ENCODE results near the gene APH1B.
"Not testable (repeated sequence)": the region's sequence is repeated elsewhere in the genome, so short reads cannot be mapped to it uniquely, and the experiment has no call there.

The APH1B gene

DNA sequence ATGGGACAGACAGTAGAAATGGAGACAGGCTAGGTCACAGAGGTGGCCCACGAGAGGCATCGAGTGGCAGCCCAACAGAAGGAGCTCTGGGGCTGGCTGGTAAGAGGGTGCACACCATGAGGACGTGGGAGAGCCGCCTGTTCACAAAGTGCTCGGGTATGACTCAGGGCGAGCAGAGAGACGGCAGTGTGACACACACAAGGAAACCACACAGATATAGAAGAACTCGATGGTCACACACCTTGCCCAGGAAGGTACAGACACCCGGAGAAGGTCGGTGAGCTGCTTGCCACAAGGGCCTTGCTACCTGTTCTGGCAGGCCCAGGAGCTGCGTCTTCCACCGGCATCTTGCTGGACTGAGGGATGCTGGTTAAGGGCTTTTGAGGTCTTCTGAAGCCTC lies 54.1 kb downstream of the APH1B start:
- no peak for DNase-seq (ENCODE audit: low read depth, low spot score)

DNA sequence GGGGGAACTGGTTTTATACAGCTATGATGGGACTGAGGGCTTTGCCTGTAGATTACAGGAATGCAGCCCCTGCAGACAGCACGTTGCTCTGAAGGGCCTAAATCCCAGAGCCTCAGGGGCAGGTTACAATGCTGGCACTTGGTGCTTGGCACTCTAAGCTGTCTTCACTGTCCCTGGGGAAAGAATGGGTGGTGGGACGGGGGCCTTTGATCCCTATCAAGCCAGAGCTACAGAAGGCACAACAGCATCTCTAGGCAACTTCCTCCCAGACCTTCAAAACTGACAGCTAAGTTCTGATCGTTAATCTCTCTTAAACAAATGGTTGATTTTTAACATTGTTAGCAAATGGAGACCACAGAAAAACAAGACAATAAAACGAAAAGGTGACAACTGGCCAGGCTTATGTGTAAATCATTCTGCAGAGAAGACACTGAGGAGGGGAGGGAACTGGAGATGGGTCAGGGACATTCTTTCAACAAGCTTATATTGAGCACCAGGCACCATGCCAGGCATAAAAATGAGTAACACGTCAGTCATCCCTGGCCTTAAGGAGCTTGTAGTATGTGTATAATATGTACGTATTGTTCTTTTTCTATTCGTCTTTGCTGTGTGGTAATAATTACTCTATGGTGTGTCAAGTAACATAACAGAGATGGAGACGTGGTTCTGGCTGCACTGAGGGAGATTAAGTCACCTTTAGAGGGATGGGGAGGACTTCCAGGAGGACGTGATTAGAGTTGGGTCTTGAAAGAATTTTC lies 55.1 kb downstream of the APH1B start:
- no peak for DNase-seq (ENCODE audit: low read depth, low spot score)

DNA sequence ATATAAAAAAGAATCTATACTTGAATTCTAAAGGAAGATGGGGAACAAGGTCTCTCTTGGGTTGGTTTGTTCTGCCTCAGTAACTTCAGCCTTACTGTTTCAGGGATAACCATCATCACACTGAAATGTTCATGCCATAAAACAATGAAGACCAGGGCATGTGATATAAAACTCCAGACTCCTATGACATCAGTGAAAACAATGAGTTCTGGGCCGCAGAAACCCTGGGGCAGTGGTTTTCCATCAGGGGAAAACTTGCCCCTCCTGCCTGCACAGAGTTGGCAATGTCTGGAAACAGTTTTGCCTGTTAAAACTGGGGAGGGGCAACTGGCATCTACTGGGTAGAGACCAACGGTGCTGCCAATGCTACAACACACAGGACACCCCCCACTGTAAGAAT lies 57.4 kb downstream of the APH1B start:
- DNase-seq (ENCODE audit: low read depth, low spot score) = no peak

DNA sequence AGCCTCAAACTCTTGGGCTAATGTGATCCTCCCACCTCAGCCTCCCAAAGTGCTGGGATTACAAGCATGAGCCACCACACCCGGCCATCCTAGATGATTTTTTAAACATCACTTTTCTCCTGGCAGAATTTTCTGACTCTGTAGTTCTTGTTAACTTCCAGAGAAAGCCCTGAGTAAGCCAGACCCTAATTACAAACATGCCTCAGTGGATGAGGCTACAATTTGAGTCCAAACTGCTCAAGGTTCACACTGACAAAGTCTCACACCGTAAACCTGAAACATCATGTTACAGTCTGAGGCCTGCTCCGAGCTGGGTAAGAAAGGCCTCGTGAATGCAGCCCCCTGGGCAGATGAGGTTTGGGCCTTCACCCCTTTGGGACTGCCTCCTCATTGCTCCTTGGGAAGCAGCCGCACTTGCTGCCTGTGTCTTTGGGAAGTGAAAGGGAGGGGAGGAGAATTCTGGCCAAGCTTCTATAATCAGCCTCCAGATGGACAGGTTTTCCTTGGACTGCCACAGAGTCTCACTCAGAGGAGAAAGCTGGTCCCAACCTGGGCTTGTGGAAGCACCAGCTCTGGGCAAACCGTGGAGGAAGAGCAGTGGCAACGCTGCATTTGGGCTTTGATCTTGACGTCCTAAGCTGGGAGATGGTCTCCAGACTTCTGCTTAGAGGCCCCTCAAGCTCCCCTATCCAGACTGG lies 58.3 kb downstream of the APH1B start:
- DNase-seq (ENCODE audit: low read depth, low spot score) = no peak

DNA sequence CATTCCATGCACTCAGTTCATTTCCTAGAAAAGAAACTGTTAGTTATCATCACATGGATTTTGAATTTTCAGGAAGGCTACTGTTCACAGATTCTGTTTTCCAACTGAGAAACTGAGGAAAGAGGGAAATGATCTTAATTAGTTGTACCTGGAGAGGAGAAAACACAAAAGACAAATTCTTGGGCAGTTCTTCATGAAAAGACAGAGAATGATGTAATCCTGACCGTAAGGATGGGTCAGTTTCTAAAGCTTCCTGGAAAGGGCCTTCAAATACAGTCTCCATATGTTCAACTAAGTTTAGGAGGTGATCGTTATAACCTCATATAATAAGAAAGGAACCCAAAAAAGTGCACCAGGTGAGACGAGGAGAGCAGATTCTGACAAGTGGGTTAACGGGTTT lies 59.6 kb downstream of the APH1B start:
- DNase-seq (ENCODE audit: low read depth, low spot score) = no peak

DNA sequence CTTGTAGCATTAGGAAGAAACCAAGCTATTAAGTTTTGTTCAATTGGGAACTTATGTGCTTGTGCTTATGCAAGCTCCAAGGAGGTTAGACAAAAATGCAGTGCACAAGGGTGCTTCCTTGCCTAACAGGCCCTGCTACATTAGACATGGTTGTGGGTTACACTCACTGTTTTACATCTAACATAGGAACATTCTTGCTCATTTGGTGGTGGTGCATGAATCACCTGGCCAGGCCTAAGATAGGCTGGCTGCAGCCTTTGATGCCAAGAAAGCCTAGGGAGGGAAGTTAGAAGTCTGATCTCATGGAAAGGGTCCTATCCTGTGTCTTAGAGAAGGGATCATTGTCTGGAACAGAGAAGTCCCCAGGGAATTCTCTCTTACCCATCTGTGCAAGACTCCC lies 60.8 kb downstream of the APH1B start:
- DNase-seq (ENCODE audit: low read depth, low spot score) = no peak

DNA sequence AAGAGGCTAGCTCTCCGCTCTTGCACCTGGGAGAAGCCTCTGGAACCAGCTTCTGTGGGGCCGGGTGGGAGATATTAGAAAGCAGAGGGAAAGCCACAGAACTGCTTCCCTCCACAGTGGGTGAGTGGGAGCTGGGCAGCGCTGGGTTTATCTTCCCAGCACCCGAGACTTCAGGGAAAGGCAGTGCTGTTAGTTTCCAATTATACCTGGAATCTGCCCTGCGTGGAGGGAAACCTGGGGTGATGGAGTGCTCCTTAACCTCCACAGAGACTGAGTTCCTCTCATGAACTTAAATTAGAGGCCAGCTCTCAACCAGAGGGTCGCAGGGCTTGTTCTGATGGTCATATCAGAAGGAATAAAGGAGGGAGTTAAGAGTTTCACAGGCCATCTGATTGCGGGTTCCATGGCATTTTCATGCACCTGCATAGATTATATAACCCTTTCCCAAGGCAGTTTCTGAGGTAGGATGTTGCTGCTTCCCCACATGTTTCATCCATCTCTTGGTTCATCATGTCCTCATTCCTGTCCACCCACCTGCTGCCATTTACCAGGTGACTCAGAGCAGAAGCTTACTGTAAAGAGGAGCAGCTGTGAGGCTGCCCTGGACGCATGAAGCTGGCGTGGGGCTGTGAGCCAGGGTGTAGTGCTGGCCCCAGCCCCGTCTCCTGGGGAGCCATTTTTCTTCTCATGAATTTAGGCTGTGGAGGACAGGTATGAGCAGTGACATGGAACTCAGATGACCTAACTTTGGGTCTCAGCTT lies 61.8 kb downstream of the APH1B start:
- no peak for DNase-seq (ENCODE audit: low read depth, low spot score)

DNA sequence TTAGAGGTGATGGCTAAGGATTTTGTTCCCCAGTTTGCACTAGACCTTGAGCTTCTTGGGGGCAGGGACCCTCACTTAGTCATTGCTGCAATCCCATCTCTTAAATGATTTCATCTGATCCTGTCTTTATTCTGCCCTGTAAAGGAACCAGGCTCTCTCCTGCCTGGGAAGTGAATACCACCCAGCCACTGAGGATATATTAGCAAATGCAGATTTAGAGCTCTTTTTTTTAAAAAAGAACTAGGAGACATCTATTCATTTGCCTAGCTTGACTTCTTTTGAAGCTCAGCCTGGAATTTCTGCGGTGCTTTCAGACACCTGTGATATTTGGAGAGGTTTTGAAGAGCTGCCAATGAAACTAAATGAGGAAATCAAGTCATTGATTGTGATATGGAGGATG lies 62.4 kb downstream of the APH1B start:
- DNase-seq (ENCODE audit: low read depth, low spot score) = no peak

DNA sequence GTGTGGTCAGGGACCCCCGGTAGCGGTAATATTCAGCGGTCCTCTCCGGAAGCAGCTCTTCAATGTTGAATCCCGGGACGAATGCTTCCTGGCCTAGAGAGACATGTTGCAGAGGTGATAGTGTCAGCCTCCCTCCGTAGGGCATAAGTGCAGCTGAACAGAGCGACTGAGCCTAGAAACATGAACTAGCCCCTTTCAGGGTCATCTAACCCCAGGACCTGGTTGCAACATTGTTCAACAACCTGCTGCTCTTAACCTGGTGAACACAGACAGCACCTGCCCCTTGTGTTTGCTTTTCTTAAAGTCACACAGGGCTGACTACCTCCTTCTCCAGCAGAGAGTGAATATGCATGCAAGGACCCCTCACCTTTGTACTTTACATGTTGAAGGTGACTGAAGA lies 62.9 kb downstream of the APH1B start:
- DNase-seq (ENCODE audit: low read depth, low spot score) = no peak

DNA sequence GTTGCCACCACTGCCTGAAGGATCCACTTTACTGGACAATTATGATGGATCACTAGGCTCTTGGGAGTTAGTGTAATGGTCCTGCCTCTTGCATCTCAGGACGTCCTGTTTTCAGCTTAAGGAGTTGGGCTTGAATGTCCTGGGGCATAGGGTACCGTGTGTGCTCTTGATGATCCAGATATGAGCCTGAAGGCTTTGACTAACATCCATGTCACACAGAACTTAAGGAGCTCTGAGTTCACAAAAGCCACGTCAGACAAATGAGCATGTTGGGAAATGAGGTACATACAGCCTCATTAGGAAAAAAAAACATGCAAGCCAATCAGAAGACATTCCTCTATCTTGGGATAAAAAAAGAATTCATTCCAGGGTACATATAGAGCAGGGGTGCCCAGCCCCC lies 63.5 kb downstream of the APH1B start:
- DNase-seq (ENCODE audit: low read depth, low spot score) = no peak

DNA sequence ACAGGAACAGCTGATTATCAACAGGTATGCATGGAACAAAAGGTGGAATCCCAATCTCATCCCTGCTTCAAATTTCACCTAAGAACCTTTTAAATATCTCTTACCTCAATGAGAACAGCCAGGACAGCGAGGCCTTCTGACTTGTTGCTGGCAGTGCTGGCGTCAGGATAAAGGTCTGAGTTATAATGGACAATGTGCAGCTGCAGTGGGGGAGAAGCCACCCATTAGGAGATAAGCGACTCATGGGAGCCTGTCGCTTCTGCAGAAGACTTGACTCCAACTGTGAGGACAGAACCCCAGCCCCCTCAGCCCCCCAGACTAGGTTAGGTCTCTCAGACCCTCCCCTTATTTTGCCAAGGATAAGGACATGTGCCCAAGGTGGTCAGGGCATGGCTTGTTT lies 64.5 kb downstream of the APH1B start:
- no peak for DNase-seq (ENCODE audit: low read depth, low spot score)

DNA sequence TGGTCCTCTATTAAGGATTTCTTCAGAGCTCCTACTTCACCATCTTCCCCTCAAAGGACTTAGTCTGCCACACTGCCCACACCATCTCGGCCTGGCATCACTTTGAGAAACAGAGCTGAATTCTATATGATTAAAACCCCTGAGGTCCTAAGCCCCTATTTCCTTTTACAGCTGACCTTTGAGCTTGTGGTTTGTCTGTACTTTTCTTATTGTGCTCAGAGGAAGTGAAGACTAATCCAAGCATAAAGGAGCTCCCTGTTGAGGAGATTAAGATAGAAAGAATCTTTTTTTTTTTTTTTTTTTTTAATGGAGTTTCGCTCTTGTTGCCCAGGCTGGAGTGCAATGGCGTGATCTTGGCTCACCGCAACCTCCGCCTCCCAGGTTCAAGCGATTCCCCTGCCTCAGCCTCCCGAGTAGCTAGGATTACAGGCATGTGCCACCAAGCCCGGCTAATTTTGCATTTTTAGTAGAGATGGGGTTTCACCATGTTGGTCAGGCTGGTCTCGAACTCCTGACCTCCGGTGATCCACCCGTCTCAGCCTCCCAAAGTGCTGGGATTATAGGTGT lies 65.7 kb downstream of the APH1B start:
- DNase-seq (ENCODE audit: low read depth, low spot score) = not testable (repeated sequence)

DNA sequence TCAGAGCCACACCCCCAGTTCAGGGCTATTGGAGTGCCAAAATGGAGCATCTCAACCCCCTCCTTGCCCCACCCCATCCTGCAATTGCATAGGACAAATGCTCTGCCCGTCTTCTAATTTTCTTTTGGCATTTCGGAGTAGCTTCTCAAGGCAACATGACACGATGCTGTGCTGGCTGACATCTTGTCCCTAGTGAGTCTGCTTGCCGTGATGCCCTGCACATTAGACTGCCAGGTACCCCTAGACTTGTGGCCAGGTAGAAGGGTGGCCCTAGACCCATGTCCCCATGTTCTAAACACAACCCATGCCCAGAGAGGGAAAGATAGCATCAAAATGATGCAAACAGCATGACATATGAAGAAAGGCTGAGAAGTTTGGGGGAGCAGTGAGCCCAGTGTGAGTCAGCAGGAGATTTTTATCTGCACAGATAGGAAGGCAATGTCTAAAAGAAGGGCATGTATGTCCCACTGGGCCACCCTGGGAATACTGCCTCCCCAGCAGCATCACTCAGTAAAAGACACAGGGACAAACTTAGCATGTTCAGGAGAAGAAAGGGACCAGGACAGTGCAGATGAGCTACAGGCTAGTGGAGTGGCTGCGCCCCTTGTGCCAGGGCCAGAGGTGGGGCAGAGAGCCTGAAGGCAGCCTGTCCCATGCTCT lies 67.5 kb downstream of the APH1B start:
- DNase-seq (ENCODE audit: low read depth, low spot score) = no peak

DNA sequence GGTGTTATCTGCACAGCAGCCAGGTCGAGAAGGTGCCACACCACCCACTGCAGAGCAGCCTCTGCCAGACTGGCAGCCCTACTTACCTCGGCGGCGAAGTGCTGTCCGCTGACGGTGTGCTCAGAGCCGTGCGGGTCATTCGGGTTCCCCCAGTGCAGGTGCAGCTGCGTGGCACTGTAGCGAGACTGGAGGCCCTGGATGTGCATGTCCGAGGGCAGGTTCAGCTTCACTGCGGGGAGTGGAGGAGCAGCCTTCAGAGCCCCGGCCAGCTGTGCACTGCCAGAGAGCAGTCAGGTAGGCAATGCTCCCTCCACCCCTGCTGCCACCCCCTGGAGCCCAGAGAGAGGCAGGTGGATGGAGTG lies 68.0 kb downstream of the APH1B start:
- DNase-seq (ENCODE audit: low read depth, low spot score) = no peak

DNA sequence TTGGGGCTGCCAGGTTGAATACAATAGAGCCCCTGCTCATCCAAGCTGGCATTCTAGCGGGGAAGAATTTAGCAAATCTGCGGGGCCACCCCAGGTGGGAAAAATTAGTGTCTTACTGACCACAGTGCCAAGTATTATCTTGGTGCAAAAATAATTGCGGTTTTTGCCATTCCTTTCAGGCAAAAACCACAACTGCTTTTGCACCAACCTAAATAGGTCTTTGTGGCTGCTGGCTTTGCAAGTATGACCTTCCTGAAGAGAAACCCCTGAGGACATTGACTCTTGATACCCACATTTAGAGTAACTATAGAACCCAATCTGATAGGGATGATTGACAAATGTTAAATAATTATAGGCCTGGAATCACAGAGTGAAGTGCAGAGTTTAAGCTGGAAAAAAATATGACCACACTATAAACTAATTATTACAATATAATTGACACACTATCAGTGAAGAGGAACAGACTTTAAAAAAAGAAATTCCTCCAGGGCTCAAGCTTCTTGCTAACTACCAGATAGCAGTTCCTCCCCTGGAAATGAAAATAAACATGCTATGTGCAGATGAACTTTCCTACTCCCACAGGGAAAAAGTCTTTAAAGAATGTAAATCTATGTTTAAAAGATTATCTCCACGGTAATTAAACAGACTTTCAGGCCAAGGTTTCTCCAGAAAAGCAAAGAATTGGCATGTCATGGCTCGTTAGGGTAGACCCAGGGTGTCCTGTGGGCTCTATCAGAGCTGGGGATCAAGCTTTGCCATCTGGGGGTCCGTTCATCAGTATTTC lies 69.9 kb downstream of the APH1B start:
- no peak for DNase-seq (ENCODE audit: low read depth, low spot score)

DNA sequence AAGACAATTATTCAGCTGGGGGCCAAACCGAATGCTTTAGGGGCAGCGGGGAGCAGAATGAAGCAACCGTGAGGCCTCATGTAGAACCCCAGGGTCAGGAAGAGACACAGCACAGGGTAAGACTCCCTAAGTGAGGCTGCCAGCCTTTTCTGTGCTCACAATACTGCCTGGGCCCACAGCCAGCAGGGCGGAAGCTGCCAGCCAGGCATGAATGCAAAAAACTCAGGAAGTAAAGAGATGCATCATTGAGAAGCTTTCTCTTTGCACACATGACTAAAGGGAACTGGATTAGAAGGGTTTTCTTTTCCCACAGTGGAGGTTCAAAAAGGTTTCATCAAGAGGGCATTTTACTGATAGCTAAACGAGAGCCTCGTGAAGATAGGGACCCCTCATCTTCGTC lies 71.0 kb downstream of the APH1B start:
- DNase-seq (ENCODE audit: low read depth, low spot score) = no peak

DNA sequence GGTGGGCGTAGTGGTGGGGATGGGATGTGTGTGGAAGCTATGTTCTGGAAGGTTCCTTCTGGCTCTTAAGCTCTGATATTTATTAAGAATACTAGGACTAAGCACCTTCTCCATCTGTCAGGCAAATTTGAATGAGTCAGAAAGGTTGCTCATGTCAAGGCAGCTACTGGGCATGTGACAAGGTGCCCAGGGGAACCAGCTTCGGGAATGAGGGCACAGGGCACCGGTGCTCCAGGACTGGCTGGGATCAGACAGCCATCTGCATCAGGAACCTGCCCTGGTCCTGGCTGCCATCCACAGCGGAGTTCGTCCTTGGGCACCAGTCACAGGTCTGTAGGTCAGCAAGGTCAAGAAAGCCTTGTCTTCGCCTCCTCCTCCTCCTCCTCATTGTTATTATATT lies 71.8 kb downstream of the APH1B start:
- DNase-seq (ENCODE audit: low read depth, low spot score) = no peak

DNA sequence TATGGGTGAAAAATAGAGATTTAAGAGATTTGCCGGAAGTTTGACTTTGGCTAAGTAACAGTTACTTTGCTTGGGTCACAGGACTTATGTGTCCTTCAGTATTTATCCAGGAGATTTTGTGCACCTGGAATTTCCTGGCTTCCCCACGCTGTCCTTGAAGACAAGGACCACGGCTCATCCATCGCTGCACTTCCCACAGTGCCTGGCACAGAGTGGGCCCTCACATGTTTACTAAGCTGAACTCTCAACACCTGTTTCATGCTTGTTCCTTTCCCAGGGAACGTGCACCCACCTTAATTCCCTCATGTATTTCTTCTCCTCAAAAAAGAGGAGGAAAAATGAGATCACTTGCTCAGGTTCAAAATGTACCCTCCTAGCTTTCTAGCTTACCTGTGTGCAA lies 72.2 kb downstream of the APH1B start:
- DNase-seq (ENCODE audit: low read depth, low spot score) = no peak

DNA sequence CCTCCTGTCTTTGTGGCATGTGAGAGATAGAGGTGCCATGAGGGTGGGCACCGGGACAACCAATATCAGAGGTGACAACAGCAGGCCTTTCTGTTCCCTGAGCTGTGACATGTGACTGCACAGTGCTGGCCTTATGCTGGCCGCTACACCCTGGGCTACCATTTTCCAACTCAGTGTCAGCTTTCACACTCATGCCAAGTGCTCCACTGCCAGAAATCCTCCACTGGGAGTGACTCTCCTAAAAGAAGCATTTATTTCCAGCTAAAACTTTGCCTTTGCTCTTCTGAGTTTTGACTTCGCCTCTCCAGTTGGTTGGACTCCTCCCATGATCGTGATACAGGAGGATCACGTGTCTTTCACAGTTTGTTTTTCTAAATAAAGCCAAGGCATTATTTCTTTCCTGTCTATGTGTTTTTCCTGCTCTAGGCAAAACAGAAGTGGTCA lies 72.8 kb downstream of the APH1B start:
- no peak for DNase-seq (ENCODE audit: low read depth, low spot score)

DNA sequence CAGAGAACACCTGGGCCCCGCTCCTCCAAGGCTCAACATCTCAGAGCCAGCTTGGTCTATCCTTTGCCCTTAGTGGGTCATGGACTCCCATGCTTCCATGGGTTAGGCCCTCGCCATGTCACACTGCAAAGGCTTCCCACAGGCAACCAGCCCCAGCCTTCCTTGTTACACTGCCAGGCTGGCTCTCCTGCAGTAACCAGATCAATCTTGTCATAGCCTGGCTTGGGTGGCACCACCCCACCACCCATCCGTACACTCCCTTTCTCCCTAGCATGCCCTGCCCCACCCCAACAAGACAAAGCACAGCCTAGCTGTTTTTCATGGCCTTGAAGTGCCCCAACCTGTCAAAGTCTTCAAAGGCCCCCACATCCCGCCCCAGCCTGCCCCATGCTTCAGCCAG lies 73.8 kb downstream of the APH1B start:
- no peak for DNase-seq (ENCODE audit: low read depth, low spot score)

DNA sequence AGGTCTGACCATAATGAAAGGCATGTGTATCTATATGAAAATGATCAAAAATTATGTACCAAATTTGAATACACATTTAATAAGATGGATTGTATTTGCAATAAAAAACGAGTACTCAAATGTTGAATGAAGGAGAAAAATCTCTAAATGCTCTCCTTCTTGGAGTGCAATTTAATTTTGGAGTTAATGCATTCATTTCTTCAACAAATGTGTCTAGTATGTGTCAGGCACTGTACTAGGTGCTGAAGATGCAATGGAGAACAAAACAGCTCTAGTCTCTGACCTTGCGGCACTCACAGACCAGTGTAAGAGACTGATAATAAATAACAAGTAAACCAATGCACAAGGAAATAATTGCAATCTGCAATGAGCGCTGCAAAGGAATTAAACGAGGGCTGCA lies 75.4 kb downstream of the APH1B start:
- no peak for DNase-seq (ENCODE audit: low read depth, low spot score)
